Fibroblast of peridontal ligament (primary cell): ENCODE measurements around the gene DNAH2.

Experiments used
- DNase-seq: peaks from one replicate; pipeline ENCODE4 v3.0.0-alpha.2; 2010; ENCODE audit errors: extremely low read depth

DNAH2 gene

GRCh38 chr17:7721612-7722011, 4.1 kb downstream of the DNAH2 start:
- DNase-seq, result no peak

- DNase-seq, result no peak
Observed at GRCh38 chr17:7727886-7728285, 10.3 kb downstream of the DNAH2 start.

- DNase-seq, result no peak
Observed at GRCh38 chr17:7729816-7730215, 12.3 kb downstream of the DNAH2 start.

GRCh38 chr17:7732981-7733539, 15.5 kb downstream of the DNAH2 start:
- DNase-seq, result no peak

GRCh38 chr17:7737601-7738000, 20.1 kb downstream of the DNAH2 start:
- no peak for DNase-seq

GRCh38 chr17:7739746-7740145, 22.2 kb downstream of the DNAH2 start:
- no peak for DNase-seq

- DNase-seq, result no peak
Observed at GRCh38 chr17:7740481-7741001, 23.0 kb downstream of the DNAH2 start.

GRCh38 chr17:7742729-7743128, 25.2 kb downstream of the DNAH2 start:
- no peak for DNase-seq

- DNase-seq, result no peak
Observed at GRCh38 chr17:7744416-7744815, 26.9 kb downstream of the DNAH2 start.

- DNase-seq, result peak; percentile 86
Observed at GRCh38 chr17:7745748-7746470, 28.4 kb downstream of the DNAH2 start.

- DNase-seq, result peak; percentile 52
Observed at GRCh38 chr17:7747635-7748071, 30.1 kb downstream of the DNAH2 start.

- DNase-seq, result peak; percentile 28
Observed at GRCh38 chr17:7748076-7748775, 30.7 kb downstream of the DNAH2 start.

GRCh38 chr17:7750321-7750821, 32.8 kb downstream of the DNAH2 start:
- peak; percentile 93 for DNase-seq

- no peak for DNase-seq
Observed at GRCh38 chr17:7754656-7755055, 37.1 kb downstream of the DNAH2 start.

- no peak for DNase-seq
Observed at GRCh38 chr17:7755095-7755890, 37.7 kb downstream of the DNAH2 start.

- DNase-seq, result no peak
Observed at GRCh38 chr17:7756968-7757367, 39.4 kb downstream of the DNAH2 start.

- DNase-seq, result no peak
Observed at GRCh38 chr17:7763919-7764318, 46.4 kb downstream of the DNAH2 start.

GRCh38 chr17:7767004-7767403, 49.5 kb downstream of the DNAH2 start:
- no peak for DNase-seq

- DNase-seq, result no peak
Observed at GRCh38 chr17:7767405-7768021, 50.0 kb downstream of the DNAH2 start.

- no peak for DNase-seq
Observed at GRCh38 chr17:7769854-7770253, 52.3 kb downstream of the DNAH2 start.

- no peak for DNase-seq
Observed at GRCh38 chr17:7774055-7774521, 56.5 kb downstream of the DNAH2 start.
